ENCODE measurements around the gene TMCC1.
"Not testable (repeated sequence)": the region's sequence is repeated elsewhere in the genome, so short reads cannot be mapped to it uniquely, and the experiment has no call there.

The TMCC1 gene

DNA sequence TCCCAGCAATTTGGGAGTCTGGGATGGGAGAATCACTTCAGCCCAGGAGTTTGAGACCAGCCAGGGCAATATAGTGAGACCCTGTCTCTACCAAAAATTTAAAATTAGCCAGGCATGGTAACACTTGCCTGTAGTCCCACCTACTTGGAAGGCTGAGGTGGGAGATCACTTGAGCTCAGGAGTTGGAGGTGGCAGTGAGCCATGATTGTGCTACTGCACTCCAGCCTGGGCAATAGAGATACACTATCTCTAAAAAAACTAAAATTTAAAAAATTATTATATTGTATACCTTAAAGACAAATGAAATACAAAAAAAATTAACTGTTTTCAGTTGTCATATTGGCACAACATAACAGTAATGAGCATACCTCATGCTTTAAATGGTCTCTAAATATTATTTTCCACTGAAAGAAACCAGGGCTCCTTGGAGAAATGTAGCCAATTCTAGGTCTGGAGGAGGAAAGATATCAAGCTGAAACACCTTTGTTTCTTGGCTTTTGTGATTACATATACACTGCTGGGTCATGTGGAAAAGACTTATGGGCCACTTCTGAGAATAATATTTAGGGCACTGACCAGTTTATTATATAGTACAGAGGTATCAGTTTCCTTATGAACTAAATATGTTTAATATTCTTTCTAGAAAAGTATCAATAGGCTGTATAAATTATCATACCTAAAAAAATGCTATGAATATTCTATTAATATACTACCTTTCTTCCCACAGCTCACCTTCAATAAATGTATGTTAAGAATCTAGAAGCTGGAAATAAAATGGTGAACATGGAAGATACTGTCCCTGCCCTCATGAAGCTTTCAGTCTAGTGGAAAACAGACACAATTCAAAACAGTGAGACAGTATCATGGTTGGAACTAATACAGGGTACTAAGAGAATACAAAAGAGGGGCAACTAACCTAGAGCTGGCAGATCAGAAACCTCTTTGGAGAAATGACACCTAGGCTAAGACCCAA, 119.5 kb downstream of the TMCC1 start:
- no peak for DNase-seq (ENCODE audit: low spot score)

- no peak for DNase-seq (ENCODE audit: low spot score)
Observed at GRCh38 chr3:129770604-129771003, 122.9 kb downstream of the TMCC1 start.

DNA sequence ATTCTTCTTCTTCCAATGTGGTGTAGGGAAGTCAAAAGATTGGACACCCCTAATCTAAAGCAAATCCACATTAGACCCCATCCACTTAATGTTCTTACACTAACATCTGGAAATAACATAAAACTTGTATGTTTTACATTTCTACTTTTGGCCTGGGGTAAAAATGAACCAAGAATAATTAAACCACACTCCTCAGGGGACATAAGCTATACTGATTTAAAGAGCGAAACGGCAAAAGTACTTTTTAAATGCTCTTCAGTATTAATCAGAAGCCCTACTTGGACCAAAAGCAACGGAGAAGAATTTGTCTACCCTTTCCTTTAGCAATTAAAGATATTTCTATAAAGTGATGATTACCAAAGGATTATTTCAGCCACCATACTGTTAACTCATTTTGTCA, 123.9 kb downstream of the TMCC1 start:
- no peak for DNase-seq (ENCODE audit: low spot score)

DNA sequence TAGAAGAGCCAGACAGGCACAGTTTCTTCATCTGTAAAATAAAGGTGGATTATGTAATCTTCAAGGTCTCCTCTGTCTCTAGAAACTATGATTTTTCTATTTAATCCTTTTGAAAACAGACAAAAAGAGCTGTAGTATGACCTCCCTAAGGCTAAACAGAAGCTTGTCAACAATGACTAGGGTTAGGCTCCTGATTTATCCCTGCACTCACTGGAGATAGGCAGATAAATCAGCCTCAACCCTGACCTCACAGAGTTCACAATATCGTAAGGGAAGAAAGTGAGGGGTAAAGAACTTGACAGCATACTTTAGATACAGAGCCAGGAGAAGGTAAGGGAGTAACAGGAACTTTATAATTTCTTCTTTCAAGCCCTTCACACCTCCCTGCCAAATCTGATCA, 124.8 kb downstream of the TMCC1 start:
- DNase-seq (ENCODE audit: low spot score): no peak

- DNase-seq (ENCODE audit: low spot score): no peak
Observed at GRCh38 chr3:129766135-129766534, 127.4 kb downstream of the TMCC1 start.

DNA sequence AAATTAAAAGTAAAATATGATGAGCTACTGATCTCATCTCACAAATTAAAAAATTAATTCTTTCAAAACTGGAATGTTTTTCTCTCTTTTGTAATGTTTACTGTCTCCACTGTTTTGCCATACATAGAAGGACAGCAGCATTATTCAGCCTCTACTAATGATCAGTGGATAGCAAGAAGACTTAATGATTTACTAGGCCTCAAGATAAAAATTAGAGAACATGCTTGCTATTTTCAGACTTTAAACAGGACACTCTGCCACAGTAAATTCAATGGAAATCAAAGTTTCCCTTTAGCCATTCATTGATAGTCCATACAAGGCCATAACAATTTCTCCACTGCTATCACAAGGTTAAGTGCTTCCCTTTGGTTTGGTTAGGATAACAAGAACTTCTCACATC, 129.4 kb downstream of the TMCC1 start:
- no peak for DNase-seq (ENCODE audit: low spot score)

DNA sequence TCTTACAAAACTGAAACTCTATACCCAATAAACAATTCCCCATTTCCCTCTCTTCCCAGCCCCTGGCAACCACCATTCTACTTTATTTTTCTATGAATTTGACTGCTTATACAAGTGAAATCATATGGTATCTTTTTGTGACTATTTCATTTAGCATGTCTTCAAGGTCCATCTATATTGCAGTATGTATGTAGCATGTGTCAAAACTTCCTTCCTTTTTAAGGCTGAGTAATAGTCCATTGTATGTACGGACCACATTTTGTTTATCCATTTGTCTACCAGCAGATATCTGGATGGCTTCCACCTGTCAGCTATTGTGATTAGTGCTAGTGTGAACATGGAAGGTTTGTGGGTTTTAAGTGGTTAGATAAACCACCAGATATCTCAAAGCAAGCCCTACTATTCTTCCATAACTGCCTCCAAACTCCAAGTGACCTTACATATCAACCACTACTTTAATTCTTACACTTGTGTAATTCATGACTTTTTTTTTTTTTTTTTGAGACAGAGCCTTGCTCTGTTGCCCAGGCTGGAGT, 134.7 kb downstream of the TMCC1 start:
- DNase-seq (ENCODE audit: low spot score): no peak

GRCh38 chr3:129758306-129758705, 135.2 kb downstream of the TMCC1 start:
- DNase-seq (ENCODE audit: low spot score): no peak

DNA sequence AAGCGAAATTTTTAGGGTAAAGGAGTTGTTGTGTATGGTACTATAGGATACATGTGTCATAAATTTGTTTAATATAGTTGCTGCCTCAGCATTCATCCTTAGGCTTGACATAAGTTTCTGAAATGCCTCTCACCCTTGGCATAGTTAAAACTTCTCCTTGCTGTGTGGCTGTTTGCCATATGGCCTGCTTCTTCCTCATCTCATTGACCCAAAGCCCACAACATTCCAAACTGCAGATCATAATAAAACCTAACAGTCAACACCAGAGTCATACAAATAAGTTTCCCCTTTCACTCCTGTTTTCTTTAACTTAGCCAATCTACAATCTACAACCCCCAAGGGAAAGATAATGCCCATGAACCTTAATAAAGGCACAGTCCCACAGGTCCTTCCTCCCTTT, 136.6 kb downstream of the TMCC1 start:
- DNase-seq (ENCODE audit: low spot score): no peak

GRCh38 chr3:129751105-129751504, 142.4 kb downstream of the TMCC1 start:
- not testable (repeated sequence) for DNase-seq (ENCODE audit: low spot score)

- no peak for DNase-seq (ENCODE audit: low spot score)
Observed at GRCh38 chr3:129749692-129750091, 143.8 kb downstream of the TMCC1 start.

GRCh38 chr3:129747992-129748391, 145.5 kb downstream of the TMCC1 start:
- DNase-seq (ENCODE audit: low spot score): no peak

DNA sequence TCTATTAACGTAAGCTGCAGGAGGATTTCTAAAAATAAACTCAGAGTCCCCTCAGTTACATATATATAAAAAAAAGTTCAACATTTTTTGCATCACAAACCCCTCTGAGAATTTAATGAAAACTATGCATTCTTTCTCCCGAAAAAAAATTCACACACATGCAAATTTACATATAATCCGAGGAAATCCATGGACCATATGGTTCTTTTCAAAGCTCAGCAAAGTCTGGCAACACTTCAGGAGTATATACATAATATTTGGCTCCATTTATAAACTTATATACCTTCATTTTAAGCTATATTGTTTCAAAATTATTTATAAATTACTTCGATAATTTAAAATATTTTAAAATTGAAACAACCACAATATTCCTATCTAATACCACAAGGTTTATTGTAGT, 146.4 kb downstream of the TMCC1 start:
- DNase-seq (ENCODE audit: low spot score): no peak

DNA sequence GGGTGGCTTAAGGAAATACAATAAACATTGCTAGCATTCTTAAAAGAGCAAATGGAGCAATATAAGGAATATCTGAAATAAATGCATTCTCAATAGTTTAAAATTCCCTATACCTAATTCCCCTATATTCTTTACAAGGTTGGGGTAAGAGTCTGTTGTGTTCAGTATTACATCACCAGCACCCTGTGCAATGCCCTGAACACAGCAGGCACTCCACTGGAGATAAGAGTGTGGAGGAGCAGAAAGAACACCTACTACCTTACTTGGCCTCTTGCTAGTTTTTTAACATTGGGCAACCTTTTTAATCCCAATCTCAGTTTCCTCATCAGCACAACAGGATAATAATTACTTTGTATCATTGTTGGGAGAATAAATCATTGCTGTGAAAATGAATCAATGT, 146.9 kb downstream of the TMCC1 start:
- DNase-seq (ENCODE audit: low spot score): no peak

GRCh38 chr3:129745253-129745652, 148.3 kb downstream of the TMCC1 start:
- DNase-seq (ENCODE audit: low spot score): no peak

DNA sequence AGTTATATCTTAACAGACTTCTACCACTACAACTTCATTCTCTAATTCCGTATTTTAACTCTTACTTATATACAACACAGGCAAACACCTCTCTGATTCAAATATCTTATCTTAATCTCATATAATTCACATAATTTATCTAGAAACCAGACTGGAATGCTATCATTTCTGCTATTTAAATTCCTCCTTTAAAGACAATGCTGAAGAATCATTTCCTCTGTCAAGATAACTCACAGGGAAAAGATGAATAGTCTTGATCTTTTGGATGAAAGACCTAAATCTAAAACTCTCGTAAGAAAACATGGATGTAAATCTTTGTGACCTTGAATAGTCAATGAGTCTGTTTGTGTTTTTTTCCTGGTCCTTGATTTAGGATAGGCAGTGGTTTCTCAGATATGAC, 151.7 kb downstream of the TMCC1 start:
- DNase-seq (ENCODE audit: low spot score): no peak

DNA sequence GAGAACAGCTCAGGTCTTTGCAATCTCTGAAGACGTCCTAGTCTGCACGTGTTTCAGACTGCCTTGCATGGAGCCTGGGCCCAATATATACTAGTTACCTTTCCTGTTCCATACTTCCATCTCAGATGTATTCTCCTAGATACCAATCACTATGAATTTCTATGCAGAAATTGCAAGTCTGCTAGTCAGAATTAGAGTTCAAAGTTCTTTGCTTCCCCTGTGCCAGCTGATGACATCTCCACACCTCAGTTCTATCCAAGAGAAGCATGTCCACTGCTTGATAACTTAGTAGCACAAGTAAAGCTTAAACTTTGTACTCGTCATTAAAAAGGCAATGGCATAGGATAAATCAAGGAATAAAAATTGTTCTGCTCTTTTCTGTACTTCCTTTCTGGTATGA, 153.4 kb downstream of the TMCC1 start:
- no peak for DNase-seq (ENCODE audit: low spot score)

- no peak for DNase-seq (ENCODE audit: low spot score)
Observed at GRCh38 chr3:129739634-129740033, 153.9 kb downstream of the TMCC1 start.

GRCh38 chr3:129738172-129738571, 155.3 kb downstream of the TMCC1 start:
- no peak for DNase-seq (ENCODE audit: low spot score)

GRCh38 chr3:129736070-129736469, 157.4 kb downstream of the TMCC1 start:
- no peak for DNase-seq (ENCODE audit: low spot score)

- DNase-seq (ENCODE audit: low spot score): no peak
Observed at GRCh38 chr3:129735638-129736037, 157.9 kb downstream of the TMCC1 start.

- no peak for DNase-seq (ENCODE audit: low spot score)
Observed at GRCh38 chr3:129734449-129734848, 159.1 kb downstream of the TMCC1 start.

DNA sequence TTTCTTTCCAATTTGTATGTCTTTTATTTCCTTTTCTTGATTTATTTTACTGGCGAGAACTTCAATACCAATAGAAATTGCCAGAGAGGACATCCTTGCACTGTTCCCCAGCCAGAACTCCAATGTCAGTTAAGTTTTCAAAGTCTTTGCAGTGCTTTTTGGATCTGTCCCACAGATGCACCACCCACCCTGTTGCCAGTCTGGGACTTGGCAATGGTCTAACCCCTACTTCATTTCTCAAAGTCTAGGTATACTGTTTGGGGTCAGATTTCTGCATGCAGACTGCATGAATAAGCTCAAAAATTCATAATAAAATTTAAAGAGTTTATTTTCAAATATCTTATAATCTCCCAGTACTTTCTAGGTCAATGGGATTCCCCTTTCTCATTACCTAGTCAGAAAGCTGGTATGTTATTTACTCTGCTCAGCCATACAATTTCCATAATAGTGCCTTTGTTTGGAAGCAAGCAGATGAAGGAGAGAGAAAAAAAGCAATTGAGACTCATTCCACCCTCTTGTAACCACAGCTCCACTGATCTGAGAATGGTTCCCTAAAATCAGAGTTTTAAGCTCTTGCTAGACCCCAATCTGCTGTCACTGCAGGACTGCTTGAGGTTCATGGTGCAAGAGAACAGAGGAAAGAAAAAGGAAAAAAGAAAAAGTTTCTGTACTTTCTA, 161.2 kb downstream of the TMCC1 start:
- DNase-seq (ENCODE audit: low spot score): no peak
